ENCODE results near the gene SLC38A1.

SLC38A1 gene

DNA sequence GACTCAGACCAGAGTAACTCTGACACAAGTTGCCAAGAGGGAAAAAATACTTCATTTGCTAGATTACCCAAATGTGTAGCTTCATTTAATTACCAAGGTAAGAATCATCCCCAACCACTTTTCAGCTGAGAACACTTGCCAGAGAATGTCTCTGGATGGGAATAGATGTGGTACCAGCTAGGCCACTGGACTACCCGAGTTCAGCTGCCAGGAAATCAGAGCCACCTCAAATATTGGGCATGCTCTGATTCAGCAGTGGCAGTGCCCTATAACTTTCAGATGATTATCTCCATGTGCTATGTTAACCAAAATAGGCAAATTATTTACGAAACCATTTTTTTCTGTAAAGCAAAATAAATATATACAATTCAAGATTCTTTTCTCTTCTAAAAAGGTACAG is 80.7 kb downstream of the SLC38A1 start:
- TF ChIP-seq, protein P1, sequence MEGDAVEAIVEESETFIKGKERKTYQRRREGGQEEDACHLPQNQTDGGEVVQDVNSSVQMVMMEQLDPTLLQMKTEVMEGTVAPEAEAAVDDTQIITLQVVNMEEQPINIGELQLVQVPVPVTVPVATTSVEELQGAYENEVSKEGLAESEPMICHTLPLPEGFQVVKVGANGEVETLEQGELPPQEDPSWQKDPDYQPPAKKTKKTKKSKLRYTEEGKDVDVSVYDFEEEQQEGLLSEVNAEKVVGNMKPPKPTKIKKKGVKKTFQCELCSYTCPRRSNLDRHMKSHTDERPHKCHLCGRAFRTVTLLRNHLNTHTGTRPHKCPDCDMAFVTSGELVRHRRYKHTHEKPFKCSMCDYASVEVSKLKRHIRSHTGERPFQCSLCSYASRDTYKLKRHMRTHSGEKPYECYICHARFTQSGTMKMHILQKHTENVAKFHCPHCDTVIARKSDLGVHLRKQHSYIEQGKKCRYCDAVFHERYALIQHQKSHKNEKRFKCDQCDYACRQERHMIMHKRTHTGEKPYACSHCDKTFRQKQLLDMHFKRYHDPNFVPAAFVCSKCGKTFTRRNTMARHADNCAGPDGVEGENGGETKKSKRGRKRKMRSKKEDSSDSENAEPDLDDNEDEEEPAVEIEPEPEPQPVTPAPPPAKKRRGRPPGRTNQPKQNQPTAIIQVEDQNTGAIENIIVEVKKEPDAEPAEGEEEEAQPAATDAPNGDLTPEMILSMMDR (IDR thresholded peaks at IDR 0.05; ENCODE audit: low read depth, low read length, missing control alignments) = no peak
- no peak overlapping the region for H3K4me3 ChIP-seq (ENCODE audit: low read depth, low read length)
- DNase-seq (ENCODE audit: low read depth) = no peak

DNA sequence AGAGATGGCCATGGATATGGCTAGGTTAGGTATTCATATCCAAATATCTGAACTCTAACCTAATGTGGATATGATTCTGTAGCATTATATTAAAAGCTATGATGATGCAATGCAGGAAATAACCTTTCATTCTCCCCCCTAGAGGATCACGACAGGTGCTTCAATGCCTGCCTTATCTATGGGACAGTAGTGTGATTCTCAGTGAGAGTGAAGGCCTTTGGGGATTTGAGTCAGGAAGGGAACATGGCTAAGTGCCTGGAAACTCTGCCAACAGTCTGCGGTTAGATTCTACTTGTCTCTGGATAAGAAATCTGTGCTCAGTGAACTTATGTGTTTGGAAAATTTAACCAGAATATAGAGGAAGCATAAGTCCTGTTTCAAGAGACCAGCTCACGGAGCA is 81.8 kb downstream of the SLC38A1 start:
- DNase-seq (ENCODE audit: low read depth) = no peak
- no peak overlapping the region for H3K4me3 ChIP-seq (ENCODE audit: low read depth, low read length)
- TF ChIP-seq, protein P1 (IDR thresholded peaks at IDR 0.05; ENCODE audit: low read depth, low read length, missing control alignments) = no peak

DNA sequence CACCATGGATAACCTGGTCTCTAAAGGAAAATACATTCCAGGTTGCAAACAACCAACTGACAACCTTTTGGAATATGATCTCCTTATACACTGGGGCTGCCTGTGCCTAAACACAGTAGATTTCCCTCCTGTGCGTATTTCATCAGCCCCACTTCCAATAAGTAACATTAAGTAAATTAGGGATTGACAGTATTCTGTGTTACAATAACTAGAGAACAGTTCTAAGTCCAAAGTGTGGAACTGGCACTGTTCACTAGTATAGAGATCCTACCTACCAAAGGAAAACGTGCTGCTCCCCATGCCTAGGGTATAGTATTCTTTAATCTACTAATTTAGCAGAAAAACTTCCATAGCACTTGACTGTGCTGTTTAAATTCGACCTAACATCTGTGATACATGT is 82.8 kb downstream of the SLC38A1 start:
- H3K4me3 ChIP-seq (ENCODE audit: low read depth, low read length) = no peak overlapping the region
- DNase-seq (ENCODE audit: low read depth) = no peak
- TF ChIP-seq, protein P1 (IDR thresholded peaks at IDR 0.05; ENCODE audit: low read depth, low read length, missing control alignments) = no peak

DNA sequence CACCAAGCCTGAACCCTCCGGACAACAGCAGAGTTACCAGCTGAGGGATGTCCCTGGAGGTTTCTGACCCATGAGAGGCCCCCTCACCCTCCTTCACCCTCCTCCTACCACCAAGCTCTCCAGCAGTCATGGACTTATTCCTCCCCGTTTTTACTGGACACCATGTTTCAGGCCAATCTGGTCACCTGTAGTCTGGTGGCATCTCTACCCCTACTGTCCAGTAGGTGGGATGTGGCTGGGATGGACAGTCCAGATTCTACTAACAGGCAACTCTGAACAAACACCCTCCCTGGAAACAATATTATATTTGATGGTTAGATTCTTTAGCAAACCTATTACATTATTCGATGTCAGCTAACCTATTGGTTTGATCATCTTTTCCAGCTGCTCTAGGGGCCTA is 83.2 kb downstream of the SLC38A1 start:
- DNase-seq (ENCODE audit: low read depth) = no peak
- no peak overlapping the region for H3K4me3 ChIP-seq (ENCODE audit: low read depth, low read length)
- TF ChIP-seq, protein P1 (IDR thresholded peaks at IDR 0.05; ENCODE audit: low read depth, low read length, missing control alignments) = no peak

DNA sequence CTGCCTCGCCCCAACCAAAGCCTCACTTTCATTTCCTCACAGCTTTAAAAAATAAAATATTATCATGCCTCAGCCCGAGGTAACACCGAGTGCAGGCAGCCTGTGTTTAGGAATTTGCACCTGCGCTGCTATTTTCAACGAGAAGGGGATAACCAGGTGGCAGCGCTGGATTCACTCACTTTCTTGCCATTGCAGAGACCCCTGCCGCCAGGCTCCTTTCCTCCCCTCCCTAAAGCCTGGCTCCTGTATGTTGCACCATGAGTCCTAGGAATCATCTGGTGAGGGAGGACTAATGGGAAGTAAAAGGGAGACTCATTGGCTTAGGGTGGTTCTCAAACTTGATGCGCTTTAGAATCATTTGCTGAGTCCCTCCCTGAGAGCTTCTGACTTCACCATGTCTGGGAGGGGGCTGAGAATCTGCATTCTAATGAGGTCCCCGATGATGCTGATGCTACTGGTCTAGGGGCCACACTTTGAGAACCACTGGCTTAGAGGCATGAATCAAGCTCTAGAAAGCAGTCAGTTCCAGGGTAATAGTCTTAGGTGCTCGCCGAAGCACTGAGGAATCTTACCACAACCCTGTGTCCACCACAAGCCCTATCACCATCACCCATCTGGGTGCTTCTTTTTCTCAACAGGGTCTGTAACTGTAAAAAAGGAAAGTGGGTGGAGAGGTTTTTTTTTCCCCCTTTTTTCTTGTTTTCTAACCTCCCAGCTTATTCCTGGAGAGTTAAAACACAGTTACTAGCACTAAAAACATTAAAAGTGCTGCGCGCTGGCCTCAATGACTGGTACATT is 83.8 kb downstream of the SLC38A1 start:
- no peak for DNase-seq (ENCODE audit: low read depth)
- no peak overlapping the region for H3K4me3 ChIP-seq (ENCODE audit: low read depth, low read length)

DNA sequence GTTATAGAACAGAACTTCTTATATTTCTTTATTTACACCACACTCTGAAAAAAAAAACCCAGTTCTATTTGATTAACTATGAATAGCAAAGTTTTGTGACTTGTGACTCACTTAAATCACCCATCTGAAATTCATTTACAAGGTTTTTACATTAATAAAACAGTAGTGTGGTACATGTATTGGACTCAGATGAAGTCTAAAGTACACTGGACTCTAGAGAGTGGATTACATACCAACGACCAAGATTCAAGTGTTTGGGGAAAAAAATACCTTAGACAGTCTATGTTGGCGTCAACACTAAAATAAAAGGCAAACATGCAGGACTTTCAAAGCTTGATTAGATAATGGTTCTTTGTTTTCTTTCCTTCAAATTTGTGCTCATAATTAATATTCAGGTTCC is 85.7 kb downstream of the SLC38A1 start:
- TF ChIP-seq, protein P1 (IDR thresholded peaks at IDR 0.05; ENCODE audit: low read depth, low read length, missing control alignments) = no peak
- no peak overlapping the region for H3K4me3 ChIP-seq (ENCODE audit: low read depth, low read length)
- no peak for DNase-seq (ENCODE audit: low read depth)

More for the DNA sequence above, 83.8 kb downstream of the SLC38A1 start:
- TF ChIP-seq, protein P1 (IDR thresholded peaks at IDR 0.05; ENCODE audit: low read depth, low read length, missing control alignments) = no peak

DNA sequence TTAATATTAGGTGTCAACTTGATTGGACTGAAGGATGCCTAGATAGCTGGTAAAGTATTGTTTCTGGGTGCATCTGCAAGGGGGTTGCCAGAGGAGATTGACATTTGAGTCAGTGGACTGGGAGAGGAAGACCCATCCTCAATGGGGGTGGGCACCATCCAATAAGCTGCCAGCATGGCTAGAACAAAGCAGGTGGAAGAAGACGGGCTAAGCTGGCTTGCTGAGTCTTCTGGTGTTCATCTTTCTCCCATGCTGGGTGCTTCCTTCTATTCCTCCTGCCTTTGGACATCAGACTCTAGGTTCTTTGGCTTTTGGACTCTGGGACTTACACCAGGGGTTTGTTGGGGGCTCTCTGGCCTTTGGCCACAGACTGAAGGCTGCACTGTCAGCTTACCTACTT is 87.4 kb downstream of the SLC38A1 start:
- no peak for DNase-seq (ENCODE audit: low read depth)
- TF ChIP-seq, protein P1 (IDR thresholded peaks at IDR 0.05; ENCODE audit: low read depth, low read length, missing control alignments) = no peak
- no peak overlapping the region for H3K4me3 ChIP-seq (ENCODE audit: low read depth, low read length)

Data from GM12864 (cell line).